Measurements from ENCODE around the gene DAGLB.

DAGLB gene

DNA sequence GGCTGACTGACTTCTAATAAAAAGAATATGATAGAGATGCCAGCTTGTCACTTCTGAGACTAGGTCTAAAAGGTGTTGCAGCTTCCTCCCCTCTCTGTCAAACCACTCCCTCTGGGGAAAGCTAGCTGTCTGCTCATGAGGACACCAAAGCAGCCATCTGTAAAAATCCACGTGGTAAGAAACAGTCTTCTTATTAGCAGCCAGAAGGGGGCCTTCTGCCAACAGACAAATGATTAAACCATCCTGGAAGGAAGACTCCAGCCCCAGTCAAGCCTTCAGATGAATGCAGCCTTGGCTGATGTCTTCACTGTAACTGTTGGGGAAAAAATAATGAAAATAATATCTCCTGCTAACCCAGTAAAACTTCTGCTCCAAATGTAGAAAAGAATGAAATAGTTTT, 41.9 kb upstream of the DAGLB start:
- TF ChIP-seq, protein P1, sequence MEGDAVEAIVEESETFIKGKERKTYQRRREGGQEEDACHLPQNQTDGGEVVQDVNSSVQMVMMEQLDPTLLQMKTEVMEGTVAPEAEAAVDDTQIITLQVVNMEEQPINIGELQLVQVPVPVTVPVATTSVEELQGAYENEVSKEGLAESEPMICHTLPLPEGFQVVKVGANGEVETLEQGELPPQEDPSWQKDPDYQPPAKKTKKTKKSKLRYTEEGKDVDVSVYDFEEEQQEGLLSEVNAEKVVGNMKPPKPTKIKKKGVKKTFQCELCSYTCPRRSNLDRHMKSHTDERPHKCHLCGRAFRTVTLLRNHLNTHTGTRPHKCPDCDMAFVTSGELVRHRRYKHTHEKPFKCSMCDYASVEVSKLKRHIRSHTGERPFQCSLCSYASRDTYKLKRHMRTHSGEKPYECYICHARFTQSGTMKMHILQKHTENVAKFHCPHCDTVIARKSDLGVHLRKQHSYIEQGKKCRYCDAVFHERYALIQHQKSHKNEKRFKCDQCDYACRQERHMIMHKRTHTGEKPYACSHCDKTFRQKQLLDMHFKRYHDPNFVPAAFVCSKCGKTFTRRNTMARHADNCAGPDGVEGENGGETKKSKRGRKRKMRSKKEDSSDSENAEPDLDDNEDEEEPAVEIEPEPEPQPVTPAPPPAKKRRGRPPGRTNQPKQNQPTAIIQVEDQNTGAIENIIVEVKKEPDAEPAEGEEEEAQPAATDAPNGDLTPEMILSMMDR (IDR thresholded peaks at IDR 0.05) = no peak
- H3K27ac ChIP-seq = no peak overlapping the region
- no peak overlapping the region for H3K4me3 ChIP-seq
- no peak for DNase-seq (ENCODE audit: low spot score)

DNA sequence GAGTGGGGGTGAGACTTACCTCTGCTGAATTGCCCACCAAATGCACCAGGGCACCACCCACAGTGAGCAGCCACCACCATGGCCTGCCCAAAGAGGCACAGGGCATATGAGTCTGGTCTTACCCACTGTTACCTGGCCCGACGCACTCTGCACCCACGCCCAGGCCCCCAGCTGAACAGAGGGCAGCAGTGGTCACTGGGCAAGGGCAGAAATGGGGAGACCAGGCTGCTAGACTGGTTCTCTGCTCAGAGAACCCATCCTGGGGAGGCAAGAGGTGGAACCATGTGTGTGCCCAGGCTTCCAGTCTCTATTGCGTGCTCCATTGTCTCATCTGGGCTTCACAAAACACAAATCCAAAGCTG, 39.4 kb upstream of the DAGLB start:
- Histone ChIP-seq H3K27ac (no peak overlapping the region), H3K4me3 (no peak overlapping the region)
- DNase-seq (ENCODE audit: low spot score) = no peak
- TF ChIP-seq, protein P1 (IDR thresholded peaks at IDR 0.05) = no peak

DNA sequence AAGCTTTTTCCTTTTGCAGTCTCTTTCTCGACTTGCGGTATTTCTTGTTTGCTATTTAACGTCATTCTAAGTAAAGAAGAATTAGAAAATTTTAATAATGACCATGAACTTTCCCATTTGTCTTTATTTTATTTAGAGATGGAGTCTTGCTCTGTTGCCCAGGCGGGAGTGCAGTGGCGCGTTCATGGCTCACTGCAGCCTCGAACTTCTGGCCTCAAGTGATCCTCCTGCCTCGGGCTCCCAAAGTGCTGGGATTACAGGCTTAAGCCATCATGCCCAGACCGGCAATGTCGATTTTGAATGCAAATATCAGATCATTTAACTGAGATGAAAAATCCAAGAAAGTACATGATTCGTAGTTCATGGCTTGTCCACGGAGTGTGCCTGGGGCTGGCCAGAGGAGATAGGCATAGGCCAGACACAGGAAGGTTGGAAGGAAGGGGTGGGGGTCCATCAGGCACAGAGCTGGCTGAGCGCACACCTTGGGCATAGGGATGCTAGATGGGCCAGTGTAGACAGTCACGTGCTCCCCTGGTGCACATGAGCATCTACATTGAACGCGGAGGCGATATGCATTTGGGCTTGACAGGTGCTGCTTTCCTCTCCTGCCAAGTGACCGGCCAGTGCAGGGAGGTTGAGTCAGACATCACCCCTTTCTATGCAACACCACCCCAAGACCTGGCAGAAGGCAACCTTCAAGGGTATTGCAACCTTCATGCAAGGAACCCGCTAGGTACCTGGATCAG, 38.9 kb upstream of the DAGLB start:
- Histone ChIP-seq H3K4me3 (no peak overlapping the region), H3K27ac (no peak overlapping the region)
- DNase-seq (ENCODE audit: low spot score) = no peak
- TF ChIP-seq, protein P1 (IDR thresholded peaks at IDR 0.05) = no peak

DNA sequence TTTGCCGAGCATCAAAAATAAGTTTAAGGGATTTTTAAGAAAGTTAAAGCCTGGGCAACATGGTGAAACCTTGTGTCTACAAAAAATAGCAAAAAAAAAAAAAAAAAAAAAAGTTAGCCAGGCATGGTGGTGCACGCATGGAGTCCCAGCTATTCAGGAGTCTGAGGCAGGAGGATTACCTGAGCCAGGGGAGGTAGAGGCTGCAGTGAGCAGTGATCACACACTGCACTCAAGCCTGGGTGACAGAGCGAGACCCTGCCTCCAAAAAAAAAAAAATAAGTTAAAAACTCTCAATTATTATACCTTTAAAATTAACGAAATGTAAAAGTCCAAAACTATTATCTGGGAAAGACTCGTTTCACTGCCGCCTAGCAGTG, 35.0 kb upstream of the DAGLB start:
- TF ChIP-seq, protein P1 (IDR thresholded peaks at IDR 0.05) = no peak
- H3K27ac ChIP-seq = peak overlapping the region; percentile 97 to 99
- DNase-seq (ENCODE audit: low spot score) = no peak
- peak overlapping the region; percentile 94 for H3K4me3 ChIP-seq

DNA sequence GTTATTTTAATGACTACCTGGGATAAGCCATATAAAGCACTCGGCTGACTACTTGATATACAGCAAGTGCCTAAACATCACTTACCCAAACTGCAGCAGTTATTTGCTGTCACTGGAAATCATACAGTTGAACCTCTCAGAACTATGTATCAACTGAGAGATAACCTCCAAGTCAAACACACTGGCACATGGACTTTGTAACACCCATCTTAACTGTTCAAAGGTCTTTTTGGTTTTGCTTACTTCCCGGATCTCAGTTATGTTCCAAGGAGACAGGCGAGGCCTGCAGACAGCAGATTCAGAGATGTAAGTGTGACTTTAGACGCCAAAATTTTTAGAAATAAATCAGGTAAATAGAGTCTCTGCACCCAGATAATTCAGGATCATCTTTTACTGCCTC, 34.6 kb upstream of the DAGLB start:
- H3K27ac ChIP-seq = no peak overlapping the region
- no peak for DNase-seq (ENCODE audit: low spot score)
- TF ChIP-seq, protein P1 (IDR thresholded peaks at IDR 0.05) = no peak
- peak overlapping the region; percentile 94 for H3K4me3 ChIP-seq

DNA sequence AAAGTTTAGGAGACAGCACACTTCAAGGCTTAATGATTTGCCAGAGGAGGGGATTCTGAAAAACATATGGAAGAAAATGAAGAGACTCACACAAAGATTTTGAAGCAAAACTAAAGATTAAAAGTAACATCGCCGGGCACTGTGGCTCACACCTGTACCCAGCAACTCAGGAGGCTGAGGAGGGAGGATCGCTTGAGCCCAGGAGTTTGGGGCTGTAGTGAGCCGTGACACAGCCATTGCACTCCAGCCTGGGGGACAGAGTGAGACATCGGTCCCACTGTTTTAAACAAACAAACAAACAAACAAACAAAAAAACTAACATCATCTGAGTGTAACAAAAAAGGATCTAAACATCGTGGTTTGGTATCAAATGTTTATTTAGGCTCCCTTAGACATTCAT, 33.7 kb upstream of the DAGLB start:
- H3K4me3 ChIP-seq = peak overlapping the region; percentile 94
- TF ChIP-seq, protein P1 (IDR thresholded peaks at IDR 0.05) = no peak
- H3K27ac ChIP-seq = no peak overlapping the region
- DNase-seq (ENCODE audit: low spot score) = no peak

DNA sequence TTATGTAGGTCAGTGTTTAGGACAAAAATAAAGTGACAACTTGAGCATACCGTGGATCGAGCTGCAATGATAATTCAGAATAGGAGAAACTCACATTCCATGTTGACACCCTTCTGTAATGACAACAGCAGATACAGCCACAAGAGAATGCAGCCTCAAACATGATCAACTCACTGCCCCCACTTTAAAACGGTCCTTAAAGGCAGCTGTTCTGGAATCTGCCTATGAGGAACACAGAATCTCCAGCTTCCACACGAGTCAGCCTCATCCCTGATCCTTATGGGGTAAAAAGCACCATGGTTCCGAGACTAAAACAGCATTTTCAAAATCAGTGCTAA, 32.5 kb upstream of the DAGLB start:
- Histone ChIP-seq H3K27ac (peak overlapping the region in 1 of 2 donors; percentile 12), H3K4me3 (peak overlapping the region; percentile 8)
- DNase-seq (ENCODE audit: low spot score) = no peak
- TF ChIP-seq, protein P1 (IDR thresholded peaks at IDR 0.05) = no peak

All from coronary artery (tissue), 2 donors.